ENCODE data around the gene PMP22. TPM values are rescaled to one million over a fixed set of nuclear protein-coding genes. Genes with fewer than 3 reads are reported as not detected.

PMP22 gene
- total RNA-seq, 4 donors from 2014 or later = 75.5 to 227 (median 83.2) TPM

DNA sequence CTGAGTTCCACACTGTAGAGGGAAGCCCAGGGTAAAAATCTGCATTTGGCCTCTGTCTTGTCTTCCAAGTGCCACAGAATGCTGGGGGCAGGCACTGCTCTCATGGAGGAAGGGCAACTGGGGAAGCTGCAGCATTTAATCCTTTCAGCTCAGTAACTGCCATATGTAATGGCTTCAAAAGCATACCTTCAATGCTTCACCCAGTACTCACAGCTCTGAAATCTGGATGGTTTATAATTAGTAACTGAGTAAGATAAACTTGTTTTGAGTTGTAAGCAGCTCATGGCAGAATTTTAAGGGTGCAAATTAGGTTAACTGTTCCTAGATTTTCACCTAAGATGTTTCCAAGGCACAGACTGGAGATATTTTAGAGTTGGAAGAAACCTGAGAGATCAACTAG, 24.5 kb downstream of the PMP22 start:
- in situ Hi-C loops (cut with MboI; ENCODE audit: low sequenced_read_pairs in 4 of 4) = no loop called here
- intact Hi-C loops (cut with DNase I; ENCODE audit: low total_unique reads) = no loop called here
- Histone ChIP-seq H3K4me3 (no peak overlapping the region), H3K9me3 (no peaks in the 10 kb centered on the region), H3K36me3 (peaks cover 3 to 34% of the 10 kb centered on the region in 2 donors), H3K27me3 (no peaks in the 10 kb centered on the region), H3K4me1 (peaks cover 15 to 50% of the 10 kb centered on the region in 2 donors), H3K27ac (peak overlapping the region; percentile 28 to 78 (median 62))
- ATAC-seq (peak; percentile 73 to 94), DNase-seq (no peak)
- TF ChIP-seq, protein P1, sequence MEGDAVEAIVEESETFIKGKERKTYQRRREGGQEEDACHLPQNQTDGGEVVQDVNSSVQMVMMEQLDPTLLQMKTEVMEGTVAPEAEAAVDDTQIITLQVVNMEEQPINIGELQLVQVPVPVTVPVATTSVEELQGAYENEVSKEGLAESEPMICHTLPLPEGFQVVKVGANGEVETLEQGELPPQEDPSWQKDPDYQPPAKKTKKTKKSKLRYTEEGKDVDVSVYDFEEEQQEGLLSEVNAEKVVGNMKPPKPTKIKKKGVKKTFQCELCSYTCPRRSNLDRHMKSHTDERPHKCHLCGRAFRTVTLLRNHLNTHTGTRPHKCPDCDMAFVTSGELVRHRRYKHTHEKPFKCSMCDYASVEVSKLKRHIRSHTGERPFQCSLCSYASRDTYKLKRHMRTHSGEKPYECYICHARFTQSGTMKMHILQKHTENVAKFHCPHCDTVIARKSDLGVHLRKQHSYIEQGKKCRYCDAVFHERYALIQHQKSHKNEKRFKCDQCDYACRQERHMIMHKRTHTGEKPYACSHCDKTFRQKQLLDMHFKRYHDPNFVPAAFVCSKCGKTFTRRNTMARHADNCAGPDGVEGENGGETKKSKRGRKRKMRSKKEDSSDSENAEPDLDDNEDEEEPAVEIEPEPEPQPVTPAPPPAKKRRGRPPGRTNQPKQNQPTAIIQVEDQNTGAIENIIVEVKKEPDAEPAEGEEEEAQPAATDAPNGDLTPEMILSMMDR (IDR thresholded peaks at IDR 0.05 in 4 of 5, conservative IDR thresholded peaks at IDR 0.05 in 1 of 5) = no peak
- TF ChIP-seq POLR2A (IDR thresholded peaks at IDR 0.05) = no peak

DNA sequence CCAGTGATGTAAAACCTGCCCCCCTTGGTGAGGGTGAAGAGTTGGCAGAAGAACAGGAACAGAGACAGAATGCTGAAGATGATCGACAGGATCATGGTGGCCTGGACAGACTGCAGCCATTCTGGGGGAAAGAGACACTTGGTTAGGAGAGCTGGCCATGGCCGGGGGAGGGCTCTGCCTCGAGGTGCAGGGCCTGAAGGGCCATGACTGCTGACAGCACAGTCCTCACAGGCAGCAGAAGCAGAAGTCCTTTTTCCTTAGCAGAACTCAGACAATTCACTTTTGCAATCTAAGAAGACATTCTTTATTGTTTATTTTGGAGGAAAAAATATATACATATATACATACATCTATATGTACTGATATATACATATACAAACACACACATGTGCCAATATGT, 25.6 kb downstream of the PMP22 start:
- H3K36me3 ChIP-seq = peaks cover 3 to 46% of the 10 kb centered on the region in 2 donors
- peak overlapping the region in 1 of 4 donors; percentile 27 for H3K27ac ChIP-seq
- H3K4me1 ChIP-seq = peaks cover 15 to 51% of the 10 kb centered on the region in 2 donors
- no peaks in the 10 kb centered on the region for H3K9me3 ChIP-seq
- DNase-seq (no peak), ATAC-seq (no peak)
- no peak overlapping the region for H3K4me3 ChIP-seq
- TF ChIP-seq, protein P1 (IDR thresholded peaks at IDR 0.05 in 4 of 5, conservative IDR thresholded peaks at IDR 0.05 in 1 of 5) = no peak
- TF ChIP-seq POLR2A (IDR thresholded peaks at IDR 0.05) = no peak
- intact Hi-C loops (cut with DNase I; ENCODE audit: low total_unique reads) (no loop called here), in situ Hi-C loops (cut with MboI; ENCODE audit: low sequenced_read_pairs in 4 of 4) (no loop called here)
- H3K27me3 ChIP-seq = no peaks in the 10 kb centered on the region

DNA sequence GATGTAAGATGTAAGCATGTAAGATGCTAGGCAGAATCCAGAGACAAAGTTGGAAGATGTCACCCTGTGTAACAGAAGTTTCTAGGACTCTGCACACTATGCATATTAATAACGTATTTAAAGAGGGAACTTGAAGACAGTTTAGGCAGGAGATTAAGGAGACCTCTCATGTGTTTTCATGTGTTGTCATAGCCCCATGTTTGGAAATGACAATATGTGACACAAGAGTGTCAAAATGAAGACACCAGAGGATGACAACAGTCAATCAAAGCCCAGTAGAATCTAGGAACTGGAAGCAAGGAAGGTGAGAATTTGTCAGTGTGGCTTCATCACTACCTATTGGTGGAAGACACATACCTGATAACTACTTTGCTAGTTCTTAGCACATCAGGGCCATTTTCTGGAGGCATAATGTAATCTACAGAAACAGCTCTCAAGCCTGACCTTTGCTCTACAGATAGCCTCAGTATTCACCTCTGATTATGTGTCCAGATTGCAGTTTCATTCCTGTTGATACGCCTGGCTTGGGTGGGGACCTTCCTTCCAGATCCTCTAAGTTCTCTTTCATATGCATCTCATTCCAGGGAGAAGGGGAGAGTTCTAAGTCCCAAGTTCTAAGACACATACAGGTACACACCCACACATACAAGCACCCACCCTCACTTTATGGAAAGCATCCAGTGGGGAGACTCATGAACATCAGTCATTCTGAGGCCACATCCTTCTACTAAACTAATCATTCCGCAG, 26.3 kb downstream of the PMP22 start:
- peaks cover 17 to 57% of the 10 kb centered on the region in 2 donors for H3K4me1 ChIP-seq
- H3K27ac ChIP-seq = peak overlapping the region in 1 of 4 donors; percentile 27
- H3K27me3 ChIP-seq = no peaks in the 10 kb centered on the region
- TF ChIP-seq POLR2A (IDR thresholded peaks at IDR 0.05) = no peak
- TF ChIP-seq, protein P1 (IDR thresholded peaks at IDR 0.05 in 4 of 5, conservative IDR thresholded peaks at IDR 0.05 in 1 of 5) = no peak
- in situ Hi-C loops (cut with MboI; ENCODE audit: low sequenced_read_pairs in 4 of 4) (no loop called here), intact Hi-C loops (cut with DNase I; ENCODE audit: low total_unique reads) (no loop called here)
- no peak for DNase-seq
- no peak overlapping the region for H3K4me3 ChIP-seq
- peaks cover 3 to 51% of the 10 kb centered on the region in 2 donors for H3K36me3 ChIP-seq
- ATAC-seq = no peak
- H3K9me3 ChIP-seq = no peaks in the 10 kb centered on the region

DNA sequence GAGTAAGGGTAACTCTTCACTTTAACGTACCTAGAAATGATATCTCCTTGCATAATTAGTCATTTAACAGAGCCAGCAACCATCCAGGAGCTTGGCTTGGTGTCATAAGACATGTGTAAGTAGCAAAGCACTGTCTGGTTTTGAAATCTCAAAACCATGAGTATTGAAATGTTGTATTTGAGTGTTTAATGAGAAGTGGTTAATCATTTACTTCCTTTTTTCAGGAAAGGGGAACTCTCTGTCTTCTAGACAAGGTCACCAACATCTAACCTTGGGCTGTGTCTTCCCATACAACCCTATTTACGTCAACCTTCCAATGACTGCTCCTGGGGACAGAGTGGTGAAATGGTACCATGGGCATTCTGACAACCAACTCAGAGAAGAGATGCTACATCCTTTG, 27.1 kb downstream of the PMP22 start:
- peaks cover 3 to 58% of the 10 kb centered on the region in 2 donors for H3K36me3 ChIP-seq
- intact Hi-C loops (cut with DNase I; ENCODE audit: low total_unique reads) = no loop called here
- TF ChIP-seq, protein P1 (IDR thresholded peaks at IDR 0.05 in 4 of 5, conservative IDR thresholded peaks at IDR 0.05 in 1 of 5) = no peak
- TF ChIP-seq POLR2A (IDR thresholded peaks at IDR 0.05) = no peak
- ATAC-seq = no peak
- no peaks in the 10 kb centered on the region for H3K27me3 ChIP-seq
- H3K9me3 ChIP-seq = no peaks in the 10 kb centered on the region
- peaks cover 25 to 65% of the 10 kb centered on the region in 2 donors for H3K4me1 ChIP-seq
- peak overlapping the region in 1 of 4 donors; percentile 34 for H3K27ac ChIP-seq
- DNase-seq = no peak
- H3K4me3 ChIP-seq = no peak overlapping the region
- in situ Hi-C loops (cut with MboI; ENCODE audit: low sequenced_read_pairs in 4 of 4) = no loop called here

Data from gastrocnemius medialis (tissue), 4 donors.